Kidney glomerular epithelial cell (primary cell): ENCODE results near the gene GGT6.

Source experiments
- DNase-seq: peaks from one replicate; lab custom pipeline; 2025; lab: John Stamatoyannopoulos, UW

The GGT6 gene

DNA sequence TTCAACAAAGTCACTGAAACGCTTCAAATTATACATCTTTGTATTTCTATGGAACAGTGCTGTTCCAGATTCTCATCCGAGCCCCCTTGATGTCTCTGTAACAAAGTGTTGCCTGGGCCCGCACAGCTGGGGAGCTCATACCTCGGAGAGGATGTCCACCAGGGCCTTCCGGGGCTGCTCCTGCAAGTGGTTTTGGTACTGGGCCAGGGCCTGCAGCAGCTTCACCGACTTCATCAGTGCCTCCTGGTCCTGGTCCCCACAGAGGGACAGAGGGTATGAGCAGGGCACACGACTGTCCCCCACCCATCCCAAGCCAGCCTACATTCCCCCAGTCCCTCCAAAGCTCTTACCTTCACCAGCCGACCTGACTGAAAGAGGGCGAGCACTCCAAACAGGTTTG lies 6.7 kb downstream of the GGT6 start:
- no peak for DNase-seq

DNA sequence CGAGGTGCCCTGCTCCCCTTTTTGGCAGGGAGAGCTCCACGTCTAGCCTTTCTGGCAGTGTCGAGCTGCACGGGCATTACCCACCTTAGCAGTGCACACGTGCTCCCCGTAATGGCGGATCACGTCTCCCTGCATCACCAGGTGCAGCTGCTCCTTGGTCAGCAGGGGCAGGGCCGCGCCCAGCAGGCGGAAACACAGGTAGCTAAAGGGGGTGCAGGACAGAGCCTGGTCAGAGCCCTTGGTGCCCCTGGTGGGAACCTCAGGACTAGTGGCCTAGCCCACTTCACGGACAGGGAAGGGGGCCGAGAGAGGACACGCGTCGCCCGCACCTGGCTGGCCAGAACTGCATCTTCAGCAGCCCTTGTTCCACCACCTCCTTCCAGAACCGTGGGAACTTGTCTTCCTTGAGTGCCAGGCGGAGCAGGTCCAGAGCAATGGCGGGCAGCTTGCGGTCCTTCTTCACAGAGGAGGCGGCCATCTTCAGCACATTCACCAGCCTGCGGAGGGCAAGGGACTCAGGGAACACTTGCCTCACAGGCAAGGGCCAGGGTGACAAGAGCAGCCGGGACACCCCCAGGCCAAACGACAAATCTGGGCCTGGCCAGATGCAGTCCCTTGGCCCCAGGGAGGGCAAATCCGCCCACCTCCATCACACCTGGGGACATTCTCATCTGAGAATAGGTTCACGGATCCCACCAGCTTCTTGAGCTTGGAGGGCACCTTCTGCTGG lies 8.4 kb downstream of the GGT6 start:
- DNase-seq = no peak

DNA sequence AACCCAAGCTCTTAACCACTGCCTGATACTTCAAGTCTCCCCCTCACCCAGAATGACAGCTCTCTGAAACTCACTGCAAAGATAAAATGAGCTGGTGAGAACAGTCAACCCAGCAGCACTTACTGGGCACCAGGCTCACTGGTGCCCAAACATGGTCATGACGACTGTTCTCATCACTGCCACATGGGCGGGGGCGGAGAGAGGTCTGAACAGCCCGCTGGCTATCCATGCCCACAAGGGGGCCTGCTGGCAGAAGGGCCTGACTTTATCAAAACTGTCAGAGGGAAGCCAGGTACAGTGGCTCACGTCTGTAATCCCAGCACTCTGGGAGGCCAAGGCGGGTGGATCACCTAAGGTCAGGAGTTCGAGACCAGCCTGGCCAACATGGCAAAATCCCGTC lies 9.2 kb downstream of the GGT6 start:
- no peak for DNase-seq

DNA sequence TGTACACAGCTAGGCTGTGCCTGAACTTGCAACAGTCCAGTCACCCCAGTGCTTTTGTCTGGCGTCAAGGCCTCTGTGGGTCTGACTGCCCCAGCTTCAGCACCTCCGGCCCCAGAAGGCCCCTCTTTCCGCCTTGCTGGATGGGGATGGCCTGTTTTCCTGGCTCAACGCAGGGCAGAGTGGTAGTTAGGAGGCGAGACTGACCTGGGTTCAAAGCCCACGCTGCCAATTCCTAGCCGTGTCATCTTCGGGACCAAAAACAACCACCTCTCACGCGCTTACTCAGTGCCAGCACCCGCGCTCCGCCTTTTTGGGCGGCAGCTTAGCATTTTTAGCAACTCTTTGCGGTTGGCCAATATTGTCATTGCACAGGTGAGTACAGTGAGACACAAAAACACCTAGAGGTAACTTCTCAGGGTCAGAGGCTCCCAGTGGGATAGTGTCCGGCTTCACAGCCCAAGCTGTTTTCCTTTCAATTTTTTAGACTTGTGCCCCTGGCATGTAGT lies 9.8 kb downstream of the GGT6 start:
- DNase-seq = no peak

DNA sequence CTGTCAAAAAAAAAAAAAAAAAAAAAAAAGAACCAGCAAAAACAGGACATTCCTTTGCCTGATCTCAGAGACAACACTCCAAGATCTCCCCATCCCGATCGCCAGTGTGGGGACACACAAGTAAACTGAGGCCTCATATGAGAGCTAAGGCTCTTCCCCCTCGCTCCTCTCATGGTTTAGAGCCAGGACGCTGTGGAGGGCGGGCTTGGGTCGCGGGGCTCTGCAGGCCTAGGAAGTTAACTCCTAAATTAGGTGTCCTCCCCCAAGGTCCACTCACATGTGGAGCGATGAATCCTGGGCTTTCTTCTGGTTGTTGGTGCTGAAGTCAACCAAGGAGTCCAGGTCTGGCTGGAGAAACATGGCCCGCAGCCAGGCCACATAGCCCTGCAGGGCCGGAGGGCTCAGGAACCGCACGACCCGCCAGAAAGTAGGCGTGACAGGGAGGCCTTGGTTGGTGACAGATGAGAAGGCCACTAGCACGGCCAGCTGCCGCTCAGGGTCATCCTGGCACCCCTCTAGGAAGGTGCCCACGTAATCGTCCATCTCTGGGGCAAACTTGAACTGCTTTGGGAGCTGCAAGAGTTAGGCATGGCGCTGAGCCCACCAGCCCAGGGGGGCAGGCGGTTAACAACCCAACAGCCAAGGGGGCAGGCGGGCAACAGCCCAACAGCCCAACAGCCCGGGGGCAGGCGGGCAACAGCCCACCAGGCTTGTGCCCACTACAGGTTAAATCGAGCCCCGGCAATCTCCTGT lies 10.4 kb downstream of the GGT6 start:
- DNase-seq = no peak

DNA sequence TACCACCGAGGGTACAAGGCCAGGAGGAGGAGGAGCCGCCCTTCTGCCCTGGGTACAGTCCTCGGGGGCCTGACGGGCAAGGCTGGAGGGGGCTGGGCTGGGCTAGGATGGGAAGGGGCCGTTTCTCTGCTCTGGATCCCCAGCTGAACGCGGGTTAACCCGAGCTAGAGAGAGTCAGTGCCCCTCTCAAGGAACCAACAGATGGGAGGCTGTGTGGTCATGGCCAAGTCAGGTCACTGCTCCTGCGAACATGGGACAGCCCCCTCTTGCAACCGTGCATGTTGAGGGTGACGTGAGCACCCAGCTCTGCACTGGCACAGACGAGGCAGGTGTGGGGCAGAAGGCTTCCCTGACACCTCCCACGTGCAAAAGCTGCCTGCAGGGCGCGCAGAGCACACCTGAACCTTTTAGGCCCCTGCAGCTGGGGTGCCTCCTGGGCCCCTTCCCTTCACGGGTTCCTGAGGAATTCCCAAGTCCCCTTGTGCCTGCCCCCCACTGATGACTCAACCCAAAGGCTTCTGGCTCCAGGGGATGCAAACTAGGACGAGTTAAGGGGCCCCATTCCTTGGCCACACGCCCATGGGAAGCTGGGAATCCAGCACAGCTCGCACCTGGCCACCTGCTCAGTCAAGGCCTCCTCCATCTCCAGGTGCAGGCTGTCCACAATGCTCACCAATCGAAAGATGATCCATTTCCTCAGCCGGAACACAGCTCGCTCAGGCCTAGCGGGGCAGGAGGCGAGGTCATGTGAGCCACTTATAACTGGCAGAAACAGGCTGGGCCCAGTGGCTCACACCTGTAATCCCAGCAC lies 11.5 kb downstream of the GGT6 start:
- no peak for DNase-seq

DNA sequence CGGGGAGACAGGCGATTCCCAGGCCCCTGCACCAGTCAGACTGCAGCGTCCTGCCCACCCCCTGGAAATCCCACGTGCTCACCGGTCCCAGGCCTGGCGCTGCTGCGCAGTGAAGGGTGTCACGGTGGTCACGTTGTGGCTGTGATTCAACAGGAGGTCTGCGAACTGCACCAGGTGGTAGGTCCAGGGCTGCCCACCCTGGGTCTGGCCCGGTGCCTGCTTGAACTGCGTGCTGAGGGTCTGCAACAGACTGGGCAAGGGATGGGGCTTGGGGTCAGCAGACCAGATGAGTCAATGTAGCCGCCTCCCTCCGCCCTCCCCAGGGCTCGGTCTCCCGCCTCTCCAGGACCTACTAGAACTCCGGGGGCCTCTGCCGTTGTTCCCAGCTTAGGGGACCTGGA lies 12.3 kb downstream of the GGT6 start:
- no peak for DNase-seq

DNA sequence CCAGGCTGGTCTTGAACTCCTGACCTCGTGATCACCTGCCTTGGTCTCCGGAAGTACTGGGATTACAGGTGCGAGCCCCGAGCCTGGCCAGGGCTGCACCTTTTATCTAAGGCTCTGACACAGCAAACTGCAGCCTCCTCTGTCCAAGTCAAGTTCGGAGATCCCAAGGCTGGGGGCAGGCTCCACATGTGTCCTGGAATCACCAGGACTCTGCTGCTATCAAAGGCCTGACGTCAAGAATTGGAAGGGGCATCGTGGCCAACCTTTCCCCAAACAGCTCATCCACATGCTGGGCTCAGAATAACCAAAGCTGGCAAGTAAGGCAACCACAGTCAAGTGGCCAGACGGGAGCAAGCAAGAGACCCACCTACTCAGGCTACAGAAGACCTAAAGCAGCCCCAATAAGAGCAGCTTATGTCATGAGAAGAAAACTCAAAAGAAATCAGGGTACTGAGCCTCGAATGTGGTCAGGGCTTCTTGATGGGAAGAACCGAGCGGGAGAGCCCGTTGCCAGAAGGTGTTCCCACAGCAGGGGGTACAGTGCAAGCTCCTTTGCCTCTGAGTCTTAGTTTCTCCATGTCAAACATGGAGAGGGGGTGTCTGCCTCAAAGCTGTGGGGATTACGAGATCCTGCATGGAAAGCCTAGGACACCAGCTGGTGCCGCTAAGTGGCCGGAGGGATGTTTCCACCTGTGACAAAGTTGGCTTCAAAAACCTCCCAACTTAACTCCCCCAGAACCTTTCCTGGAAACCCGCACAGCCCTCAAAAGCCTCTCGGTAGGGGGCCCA lies 13.1 kb downstream of the GGT6 start:
- DNase-seq = no peak

DNA sequence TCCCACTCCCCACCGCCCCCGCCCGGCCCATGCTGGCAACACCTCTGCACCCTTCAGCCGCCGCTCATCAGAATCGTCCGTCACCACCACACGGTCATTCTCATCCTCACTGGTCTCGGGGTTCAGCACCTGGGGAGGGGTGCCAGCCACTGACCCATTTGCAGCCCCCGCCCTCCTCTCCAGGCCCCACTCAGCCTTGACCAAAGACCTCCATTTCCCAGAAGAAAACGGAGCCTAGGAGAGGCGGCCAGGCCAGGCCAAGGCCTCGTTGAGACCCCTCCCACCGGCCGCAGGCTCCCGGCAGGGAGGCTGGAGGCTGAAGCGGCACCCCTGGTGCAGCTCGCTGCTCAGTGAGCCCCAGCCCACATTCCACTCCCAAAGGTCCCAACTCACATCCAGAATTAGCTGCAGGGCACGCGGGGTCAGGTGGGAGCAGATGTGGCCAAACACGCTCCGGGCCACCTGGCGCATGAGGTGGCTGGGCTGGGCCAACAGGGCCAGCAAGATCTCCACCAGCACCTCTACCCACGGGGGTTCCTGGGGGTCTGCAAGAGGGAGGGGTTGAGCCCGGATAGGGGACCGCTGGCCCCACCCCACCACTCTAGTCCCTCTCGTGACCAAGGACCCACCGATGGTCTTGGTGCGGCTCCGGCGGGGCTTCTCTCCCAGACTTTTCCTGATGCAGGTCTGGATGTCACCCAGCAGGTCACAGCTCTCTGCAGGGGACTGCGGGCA lies 15.0 kb downstream of the GGT6 start:
- DNase-seq = no peak

DNA sequence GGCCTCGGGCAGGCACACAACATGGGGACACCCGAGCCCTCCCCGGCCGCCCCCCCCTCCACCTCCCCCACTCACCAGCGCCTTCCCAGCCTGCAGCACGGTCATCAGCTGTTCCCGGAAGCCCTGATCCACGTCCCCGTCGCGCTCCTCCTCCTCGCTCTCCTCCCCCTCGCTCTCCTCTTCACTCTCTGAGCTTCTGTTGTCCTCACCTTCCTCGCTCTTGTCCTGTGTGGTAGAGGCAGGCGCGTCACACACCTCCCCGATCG lies 15.5 kb downstream of the GGT6 start:
- DNase-seq = no peak

DNA sequence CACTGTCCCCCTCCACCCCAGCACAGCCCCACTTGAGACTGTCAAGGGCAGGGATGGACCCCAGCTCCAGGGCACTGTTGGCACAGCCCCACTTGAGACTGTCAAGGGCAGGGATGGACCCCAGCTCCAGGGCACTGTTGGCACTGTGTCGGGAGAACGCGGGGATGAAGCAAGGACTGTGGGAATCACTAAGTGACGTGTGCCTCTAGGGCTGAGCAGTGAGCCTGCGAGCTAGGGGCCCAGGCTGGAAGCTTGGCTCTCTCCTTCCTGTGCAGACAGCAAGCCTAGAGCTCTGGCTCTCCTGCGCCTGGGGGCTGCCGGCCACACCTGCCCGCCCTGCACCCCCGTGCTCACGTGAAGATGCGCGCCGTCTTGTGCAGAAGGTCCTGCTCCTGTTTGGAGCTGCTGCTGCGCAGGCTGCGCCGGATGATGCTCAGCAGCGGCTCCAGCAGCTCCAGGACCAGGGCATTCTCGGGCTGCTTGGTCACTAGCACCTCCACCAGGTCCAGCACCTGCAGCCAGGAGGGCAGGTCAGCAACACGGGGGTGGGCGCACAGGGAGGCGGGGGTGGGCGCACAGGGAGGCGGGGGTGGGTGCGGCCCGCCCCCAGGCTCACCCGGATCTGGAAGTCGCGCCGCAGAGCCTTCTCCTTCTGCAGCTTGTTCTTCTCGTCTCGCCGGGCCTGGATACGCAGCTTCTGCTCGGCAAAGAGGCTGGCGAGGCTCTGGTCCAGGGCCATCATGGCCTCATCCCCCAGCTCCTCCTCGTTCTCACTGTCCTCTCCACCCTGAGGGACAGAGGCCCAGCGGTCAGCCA lies 16.0 kb downstream of the GGT6 start:
- no peak for DNase-seq

DNA sequence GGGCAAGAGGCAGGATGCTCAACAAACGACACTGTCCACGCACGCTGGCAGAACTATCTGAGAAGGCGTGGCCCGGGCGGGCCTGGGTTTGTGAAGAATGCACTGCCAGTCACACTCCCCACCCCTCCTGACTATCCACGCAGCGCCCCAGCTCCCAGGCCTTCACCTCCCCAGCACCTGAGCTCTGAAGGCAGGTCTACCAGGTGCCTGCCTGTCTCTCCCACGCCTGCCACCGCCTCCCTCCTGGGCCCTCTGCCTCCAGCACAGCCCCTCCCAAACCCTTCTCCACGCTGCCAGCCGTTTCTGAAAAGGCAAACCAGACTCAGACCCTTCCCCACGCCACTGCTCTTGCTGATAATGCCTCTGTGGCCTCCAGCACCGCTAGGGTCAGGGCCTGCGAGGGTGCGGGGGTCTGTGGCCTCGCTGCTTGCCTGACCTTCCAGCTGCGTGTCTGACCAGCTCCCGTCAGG lies 16.8 kb downstream of the GGT6 start:
- DNase-seq = no peak

DNA sequence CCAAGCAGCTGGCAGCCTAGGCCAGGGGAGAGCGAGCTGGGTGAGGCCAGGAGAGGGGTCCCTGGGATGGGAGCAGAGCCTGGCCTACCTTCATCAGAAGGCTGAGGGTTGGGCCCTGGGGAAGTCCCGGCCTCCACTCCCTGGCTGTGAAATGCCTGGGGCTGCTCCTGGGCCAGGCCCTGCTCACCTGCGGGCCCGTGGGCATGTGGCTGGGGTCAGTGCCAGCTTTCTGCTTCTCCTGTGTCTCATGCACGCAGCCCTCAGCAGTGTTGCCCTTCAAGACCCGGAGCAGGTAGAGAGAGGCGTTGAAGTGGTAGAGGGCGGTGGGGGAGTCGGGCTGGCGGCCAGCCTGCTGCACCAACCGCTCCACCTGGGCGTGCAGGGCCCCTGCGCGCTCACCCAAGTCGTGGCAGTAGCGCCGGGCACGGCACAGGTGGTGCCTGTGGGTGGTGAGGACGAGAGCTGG lies 17.6 kb downstream of the GGT6 start:
- DNase-seq = no peak

DNA sequence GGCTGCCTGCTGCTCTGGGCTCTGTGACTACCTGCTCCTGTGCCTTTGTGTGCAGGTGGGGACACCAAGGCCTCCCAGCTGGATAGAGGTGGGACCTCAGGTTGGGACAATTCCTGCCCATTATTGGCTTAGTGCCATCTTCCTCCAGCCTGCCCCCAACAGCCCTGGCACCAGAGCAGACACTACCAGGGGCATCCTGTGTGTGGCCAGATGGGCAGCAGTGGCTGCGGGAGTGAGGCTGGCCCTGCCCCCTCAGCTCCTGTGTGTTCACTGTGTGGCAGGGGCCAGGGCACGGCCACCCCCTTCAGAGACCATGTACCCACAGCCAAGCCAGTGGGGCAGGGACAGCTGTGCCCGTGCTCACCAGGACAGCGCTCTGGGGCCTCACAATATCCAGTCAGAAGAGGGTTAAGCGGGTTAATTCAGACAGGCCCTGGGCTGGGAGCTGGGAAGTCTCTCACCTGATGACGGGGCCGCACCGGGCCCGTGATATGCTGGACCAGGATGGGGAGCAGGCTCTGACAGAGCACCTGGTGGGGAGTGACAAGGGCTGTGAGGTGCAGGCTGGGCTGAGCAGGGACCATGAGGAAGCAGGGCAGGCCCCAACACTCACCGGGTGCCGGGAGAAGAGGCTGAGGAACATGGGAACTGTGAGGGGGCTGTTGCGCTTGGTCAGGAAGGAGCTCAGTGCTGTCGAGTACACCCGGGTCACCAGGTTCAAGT lies 18.2 kb downstream of the GGT6 start:
- DNase-seq = no peak

DNA sequence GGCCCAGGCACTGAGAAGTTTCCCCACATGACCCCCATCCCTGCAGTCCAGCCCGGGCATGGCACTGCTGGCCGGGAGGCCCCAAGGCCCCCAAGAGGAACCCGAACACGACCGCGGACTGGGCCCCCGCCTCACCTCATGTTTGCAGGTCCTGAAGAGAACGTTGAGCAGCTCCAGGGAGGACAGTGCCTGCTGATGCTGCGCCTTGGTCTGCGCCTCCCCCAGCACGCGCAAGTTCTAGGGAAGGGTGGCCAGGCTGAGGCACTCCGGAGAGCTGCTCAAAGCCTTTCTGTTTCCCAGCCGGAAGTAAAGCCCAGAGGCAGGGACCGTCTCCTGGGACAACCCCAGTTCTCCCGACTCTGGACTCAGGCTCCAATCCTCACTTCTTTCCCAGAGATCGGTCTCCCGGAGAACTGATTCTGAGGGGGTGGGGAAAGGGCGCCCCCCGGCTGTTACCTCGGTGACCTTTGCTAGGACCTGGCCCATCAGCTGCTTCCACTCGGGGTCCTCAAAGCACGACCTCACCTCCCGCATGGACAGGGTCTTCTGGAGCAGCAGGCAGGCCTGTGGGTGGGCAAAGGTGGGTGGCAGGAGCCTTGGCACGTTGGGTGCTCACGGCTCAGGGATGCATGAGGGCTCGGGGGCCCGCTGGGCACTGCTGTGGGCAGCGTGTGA lies 18.9 kb downstream of the GGT6 start:
- DNase-seq = no peak

DNA sequence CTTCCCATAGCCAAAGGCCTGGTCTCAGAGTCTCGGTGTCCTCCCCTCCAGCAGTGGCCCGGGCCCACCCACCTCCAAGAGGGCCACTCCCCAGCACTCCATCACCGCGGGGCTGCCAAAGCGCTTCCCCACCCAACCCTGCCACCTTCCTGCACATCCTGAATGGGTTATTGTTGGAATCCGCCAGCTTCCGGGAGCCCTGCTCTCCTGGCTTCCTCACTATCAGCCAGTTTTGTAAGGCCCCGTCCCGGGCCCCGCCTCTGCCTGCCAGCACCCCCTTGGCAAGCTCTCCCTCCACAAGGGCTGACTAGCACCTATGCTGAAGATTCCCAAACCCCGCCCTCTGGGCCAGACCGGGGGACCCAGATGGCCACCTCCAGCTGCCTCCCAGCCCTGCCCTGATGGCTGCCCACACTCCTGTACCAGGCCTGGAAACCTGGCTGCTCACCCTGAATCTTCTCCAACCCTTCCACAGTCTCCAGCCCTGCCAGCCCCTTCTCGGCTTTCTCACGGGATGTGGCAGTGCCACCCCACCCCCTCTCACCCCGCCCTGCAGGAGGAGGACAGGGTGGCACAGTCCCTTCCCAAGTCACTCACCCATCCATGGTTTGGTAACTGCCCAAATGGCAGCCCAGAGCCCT lies 19.6 kb downstream of the GGT6 start:
- DNase-seq = no peak

DNA sequence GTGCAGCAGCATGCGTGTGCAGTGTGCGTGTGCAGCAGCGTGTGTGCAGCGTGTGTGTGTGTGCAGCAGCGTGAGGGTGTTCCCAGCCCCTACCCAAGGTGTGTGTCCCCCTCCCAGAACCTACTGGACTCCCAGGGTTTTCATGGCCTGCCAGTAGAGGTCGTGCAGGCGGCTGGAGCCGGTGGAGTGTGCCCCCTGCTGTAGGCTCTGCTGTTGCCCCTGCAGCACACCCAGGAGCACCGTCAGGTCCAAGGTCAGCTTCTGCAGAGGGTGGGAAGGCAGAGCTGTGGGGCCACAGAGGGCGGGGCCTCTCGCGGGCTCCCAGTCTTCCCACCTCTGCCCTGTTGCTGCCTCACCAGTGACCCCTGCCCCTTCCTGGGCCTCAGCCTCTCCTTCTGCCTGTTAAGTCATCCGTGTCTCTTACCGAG lies 20.1 kb downstream of the GGT6 start:
- DNase-seq = no peak

DNA sequence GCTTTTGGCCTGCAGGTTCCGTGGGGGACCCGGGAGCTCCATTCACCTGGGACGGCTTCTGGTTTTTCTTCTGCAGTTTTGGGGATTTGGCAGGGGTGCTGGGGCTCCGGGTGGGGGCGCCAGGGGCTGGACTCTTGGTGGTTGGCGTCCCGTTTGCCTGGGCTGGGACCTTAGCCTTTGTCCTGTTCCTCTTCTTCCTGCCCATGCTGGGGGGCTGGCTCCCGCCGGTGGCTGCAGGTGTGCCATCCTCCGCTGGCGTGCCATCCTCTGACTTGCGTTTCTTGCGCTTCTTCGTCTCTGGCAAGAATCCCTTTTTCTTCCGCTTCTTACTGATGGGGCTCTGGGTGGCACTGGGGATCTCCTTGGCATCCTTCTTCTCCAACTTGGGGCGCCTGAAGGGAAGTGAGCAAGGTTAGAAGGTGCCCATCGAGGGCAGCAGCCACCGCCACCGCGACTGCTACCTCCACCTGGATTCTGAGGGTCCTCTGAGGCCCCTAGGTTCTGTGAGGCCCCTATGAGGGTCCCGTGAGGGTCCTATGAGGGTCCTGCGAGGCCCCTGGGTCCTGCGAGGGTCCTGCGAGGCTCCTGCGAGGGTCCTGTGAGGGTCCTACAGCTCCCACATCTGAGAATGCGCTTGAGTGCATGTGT lies 20.7 kb downstream of the GGT6 start:
- DNase-seq = no peak
